Measurements from ENCODE around the gene COBLL1. TPM values are rescaled to one million over a fixed set of nuclear protein-coding genes. Genes with fewer than 3 reads are reported as not detected.

The COBLL1 gene
- total RNA-seq, 1 donor from 2014 or later, result 119 TPM

DNA sequence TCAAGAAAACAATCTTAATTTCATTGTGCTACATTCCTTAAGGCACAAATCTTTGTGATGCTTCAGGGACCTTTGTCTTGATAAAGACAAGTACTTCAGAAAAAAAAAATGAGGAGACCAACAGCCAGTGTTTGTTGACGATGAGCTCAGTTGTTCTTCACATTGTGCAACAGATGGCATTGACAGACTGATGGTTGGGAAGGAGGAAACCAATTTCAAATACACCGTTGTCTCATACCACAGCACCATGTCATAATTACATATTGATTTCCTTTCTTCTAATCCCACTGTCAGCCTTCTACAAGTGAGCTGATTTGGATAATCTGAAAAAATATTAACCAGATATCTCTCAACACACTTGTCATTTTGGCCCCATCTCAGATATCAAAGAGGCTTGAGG lies 166.6 kb downstream of the COBLL1 start:
- intact Hi-C loops (cut with DNase I), result no loop called here
- ATAC-seq, result no peak
- DNase-seq (ENCODE audit: low spot score), result no peak

DNA sequence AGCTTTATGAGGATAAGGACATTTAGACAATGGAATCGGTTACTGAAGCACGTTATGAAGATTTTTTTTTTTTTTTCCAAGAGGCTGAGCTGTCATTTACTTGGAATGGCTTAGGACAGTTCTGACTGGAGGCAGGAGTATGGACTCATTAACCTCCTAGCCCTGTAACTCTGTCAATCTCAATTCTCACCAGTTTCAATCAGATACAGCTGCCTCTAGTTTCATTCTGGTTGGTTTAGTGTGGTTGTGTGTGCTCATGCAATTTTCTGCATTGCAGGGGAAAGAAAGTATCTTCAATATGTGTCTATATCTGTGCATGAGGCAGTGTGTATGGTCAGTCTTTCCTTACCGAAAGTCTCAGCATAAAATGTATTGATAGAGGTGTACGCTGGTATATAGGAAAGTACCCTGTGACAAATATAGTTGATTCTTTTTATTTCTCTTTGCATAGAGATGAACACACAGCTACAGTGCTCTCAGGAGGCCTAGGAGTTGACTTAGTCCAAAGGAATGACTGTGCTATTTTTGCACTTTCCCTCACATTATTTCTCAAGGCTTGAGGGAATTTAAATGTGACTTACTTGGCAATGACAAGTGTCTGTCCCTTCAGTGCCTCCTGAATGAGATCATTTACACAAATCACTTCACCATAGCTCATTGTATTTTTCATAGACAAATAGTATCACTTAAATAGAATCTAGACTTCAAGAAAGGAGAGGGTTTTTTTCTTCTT lies 169.8 kb downstream of the COBLL1 start:
- ATAC-seq (no peak), DNase-seq (ENCODE audit: low spot score) (no peak)
- intact Hi-C loops (cut with DNase I), result no loop called here

DNA sequence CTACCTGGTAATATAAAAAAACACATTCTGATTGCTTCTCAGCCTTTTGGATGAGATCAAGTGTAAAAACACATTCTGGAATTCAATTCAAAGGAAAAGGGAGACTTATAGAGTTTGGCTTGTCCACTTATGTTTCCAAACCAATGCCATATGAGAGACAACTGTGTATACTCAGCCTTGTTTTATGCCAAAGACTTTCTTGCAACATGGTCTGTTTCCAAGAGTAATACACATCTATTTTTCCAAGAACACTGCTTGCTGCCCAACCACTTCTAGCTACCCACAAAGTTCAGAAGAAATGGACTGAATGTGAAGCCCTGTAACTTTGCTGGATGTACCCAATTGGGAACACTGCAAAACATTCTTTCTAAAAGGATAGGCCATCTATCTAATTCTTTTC lies 172.3 kb downstream of the COBLL1 start:
- intact Hi-C loops (cut with DNase I), result no loop called here
- no peak for ATAC-seq
- no peak for DNase-seq (ENCODE audit: low spot score)

DNA sequence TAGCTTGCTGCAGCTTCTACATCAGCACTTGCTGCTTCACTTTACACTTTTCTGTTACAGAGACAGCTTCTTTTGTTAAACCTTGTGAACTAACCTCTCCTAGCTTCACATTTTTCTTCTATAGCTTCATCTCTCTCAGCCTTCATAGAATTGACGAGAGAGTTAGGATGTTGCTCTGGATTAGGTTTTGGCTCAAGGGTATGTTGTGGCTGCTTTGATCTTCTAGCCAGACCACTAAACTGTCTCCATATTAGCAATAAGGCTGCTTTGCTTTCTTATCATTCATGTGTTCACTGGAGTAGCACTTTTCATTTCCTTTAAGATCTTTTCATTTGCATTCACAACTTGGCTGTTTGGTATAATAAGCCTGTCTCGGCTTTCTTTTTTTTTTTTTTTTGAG lies 174.1 kb downstream of the COBLL1 start:
- intact Hi-C loops (cut with DNase I), result no loop called here
- ATAC-seq, result no peak
- no peak for DNase-seq (ENCODE audit: low spot score)

DNA sequence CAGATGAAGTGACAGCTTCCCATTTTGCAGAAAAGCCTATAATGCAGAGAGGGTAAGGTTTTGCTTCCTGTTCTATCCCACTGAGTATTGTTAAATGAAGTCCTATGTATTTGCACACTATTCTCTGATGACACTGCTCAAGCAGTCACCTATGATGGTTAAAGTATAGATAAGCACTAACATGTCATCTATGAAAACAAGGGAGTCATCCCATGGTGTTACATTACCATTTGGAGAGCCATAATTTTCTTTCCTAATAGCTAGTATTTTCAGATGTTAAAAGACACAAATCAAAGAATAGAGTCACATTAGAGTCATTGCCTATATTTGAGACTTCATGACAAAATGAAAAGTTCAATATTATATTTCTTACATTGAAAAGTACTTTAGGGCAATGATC lies 177.6 kb downstream of the COBLL1 start:
- intact Hi-C loops (cut with DNase I), result no loop called here
- DNase-seq (ENCODE audit: low spot score), result no peak
- ATAC-seq, result no peak

DNA sequence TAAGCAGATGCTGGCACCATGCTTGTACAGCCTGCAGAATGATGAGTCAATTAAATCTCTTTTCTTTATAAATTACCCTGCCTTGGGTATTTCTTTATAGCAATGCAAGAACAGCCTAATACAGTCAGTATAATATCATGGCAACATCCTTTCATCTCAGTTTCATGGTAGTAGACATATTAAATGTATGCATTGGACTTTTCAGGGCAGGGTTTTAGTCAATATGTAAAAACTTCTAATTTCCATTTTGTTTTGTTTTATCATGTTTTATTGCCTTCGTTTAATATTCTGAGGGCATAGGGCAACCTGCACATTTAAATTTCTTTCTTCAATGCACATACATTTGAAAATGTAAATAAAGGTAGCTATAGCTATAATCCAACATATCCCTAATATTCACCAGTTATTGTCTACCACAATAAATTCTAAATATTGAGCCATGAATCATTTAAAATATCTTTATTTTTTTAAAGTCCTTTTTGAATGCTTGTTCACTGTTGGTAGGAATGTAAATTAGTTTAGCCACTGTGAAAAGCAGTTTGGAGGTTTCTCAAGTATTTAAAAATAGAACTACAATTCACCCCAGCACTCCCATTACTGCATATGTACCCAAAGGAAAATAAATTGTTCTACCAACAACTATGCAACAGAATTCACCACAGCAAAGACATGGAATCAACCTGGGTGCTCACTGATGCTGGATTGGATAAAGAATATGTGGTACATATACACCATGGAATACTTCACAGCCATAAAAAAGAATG lies 178.6 kb downstream of the COBLL1 start:
- intact Hi-C loops (cut with DNase I), result no loop called here
- DNase-seq (ENCODE audit: low spot score) (no peak), ATAC-seq (no peak)

DNA sequence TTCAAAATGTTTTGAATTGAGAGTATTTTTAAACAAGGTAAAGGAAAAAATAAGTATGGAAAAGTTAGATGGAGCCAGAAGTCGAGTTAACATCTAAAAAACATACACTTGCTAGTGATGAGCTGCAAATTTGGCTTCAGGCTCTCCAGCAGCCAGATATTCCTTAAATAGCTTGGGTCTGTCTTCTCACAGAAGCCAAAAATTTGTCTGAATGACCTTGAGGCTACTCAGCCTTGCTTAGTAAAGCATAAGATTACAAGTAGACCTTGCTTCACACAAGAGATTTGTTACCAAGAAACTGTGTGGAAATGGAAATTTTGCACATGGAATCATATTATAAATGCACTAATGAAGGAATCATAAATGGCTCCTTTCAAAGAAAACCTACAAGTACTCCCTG lies 179.6 kb downstream of the COBLL1 start:
- ATAC-seq (no peak), DNase-seq (ENCODE audit: low spot score) (no peak)
- intact Hi-C loops (cut with DNase I), result no loop called here

DNA sequence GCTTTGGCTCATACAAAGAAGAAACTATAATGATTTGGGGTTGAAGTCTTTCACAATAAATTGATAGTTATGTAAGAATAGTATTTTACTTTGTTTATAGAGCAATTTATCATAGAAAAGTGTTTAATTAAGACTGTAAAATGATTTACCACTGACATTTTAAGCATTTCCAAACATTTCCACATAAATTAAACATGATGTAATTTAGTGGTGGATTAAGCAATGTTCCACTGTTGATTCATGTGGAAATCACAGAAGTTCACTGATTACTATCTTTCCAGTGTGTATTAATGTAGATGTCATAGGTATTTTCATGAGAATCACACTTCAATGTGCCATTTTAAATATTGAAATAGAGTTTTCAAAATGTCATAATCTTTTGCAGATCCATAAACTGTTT lies 180.3 kb downstream of the COBLL1 start:
- no peak for ATAC-seq
- no peak for DNase-seq (ENCODE audit: low spot score)
- intact Hi-C loops (cut with DNase I), result no loop called here

DNA sequence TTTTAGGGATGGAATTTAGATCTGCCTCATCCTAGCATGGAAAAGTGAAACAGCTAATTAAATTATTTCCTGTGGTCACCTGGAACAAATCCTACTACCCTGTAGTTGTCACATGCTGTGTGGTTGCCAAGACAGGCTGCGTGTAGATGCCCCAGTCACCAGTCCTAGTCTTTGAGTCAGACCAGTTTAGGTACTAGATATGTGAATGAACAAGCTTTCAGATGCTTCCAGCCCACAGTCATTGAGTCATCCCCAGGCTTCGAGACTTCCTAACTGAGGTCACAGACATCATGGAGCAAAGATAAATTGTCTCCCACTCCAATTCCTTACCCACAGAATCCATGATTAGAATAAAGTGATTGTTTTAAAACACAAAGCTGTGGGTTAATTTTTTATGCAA lies 184.5 kb downstream of the COBLL1 start:
- DNase-seq (ENCODE audit: low spot score), result no peak
- ATAC-seq, result no peak
- intact Hi-C loops (cut with DNase I), result no loop called here

DNA sequence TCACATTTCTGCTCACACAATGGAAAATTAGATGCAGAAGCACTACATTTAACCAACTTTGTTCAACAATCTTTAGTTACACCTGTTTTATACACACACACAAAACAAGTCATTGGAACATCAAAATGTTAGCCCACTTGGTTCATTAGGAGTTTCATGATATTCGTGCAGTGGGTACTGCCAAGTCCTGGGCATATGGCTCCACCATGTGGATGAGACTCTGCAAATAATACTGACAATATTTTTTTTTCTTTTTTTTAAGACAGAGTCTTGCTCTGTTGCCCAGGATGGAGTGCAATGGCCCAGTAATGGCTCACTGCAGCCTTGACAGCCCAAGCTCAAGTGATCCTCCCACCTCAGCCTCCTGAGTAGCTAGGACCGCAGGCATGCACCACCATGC lies 185.9 kb downstream of the COBLL1 start:
- DNase-seq (ENCODE audit: low spot score), result no peak
- intact Hi-C loops (cut with DNase I), result no loop called here
- ATAC-seq, result no peak

DNA sequence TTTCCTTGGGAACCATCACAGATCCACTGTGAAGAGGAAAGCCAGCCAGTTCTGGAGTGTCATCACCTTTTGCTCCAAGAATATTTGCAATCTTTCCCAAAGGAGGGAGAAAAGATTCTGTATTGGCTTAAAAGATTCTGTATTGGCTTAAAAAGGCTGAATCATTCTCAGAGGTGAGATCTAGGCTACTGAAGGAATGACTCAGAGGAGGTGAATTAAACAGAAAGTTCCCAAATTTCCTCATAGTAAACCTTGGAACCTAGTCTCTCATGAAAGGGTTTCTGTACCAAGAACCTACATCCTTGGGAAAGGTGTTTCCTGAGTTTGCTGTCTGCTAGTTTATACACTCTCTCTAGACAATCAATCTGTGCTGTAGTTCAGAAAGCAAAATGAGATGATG lies 186.3 kb downstream of the COBLL1 start:
- intact Hi-C loops (cut with DNase I), result no loop called here
- DNase-seq (ENCODE audit: low spot score) (no peak), ATAC-seq (no peak)

DNA sequence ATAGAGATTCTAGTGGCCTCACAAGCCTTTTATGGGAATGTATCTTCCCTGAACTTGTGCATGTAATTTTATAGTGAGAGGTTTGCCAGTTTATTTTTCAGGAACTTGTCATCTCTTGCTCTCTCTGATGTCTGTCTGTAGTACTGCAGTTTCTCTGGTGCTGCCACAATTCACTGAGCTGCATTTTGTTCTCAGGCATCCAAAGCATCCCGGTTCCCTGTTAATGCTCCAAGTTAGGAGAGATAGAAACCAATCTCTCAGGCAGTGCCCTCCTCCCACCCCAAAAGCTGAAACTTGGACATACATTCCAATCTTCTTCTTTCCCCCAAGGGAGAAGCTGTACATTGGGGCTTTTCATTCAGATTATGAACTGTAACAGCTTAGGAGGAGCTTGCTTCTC lies 190.3 kb downstream of the COBLL1 start:
- intact Hi-C loops (cut with DNase I), result no loop called here
- DNase-seq (ENCODE audit: low spot score) (no peak), ATAC-seq (no peak)

DNA sequence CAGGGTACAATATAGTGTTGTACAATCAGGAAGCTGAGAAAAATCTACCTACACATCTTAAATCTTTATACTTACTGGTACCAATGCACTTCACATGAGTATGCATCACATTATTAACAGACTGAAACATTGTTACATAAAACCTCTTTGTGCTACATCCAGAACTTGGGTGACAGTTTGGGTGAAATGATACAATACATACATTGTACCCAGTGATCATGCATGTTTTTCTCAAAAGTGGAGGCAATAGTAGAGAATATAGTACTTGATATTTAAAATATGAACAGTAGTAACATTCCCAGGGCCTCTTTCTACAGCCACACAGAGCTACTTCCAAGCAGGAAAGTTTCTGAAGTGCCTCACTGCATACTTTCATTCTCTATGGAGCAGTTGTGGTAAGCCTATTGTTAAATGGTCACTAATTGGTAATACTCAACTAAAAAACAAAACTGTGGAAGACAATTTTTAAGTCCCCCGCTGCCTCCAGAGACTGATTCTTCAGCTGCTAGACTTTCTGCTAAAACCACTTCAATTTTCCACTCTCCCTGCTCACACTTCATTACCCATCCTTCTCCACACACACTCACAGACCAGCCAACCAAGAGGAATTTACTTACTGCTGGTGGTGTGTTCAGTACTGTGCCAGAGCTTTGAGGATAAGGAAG lies 197.5 kb downstream of the COBLL1 start:
- DNase-seq (ENCODE audit: low spot score) (no peak), ATAC-seq (no peak)
- intact Hi-C loops (cut with DNase I), result no loop called here

DNA sequence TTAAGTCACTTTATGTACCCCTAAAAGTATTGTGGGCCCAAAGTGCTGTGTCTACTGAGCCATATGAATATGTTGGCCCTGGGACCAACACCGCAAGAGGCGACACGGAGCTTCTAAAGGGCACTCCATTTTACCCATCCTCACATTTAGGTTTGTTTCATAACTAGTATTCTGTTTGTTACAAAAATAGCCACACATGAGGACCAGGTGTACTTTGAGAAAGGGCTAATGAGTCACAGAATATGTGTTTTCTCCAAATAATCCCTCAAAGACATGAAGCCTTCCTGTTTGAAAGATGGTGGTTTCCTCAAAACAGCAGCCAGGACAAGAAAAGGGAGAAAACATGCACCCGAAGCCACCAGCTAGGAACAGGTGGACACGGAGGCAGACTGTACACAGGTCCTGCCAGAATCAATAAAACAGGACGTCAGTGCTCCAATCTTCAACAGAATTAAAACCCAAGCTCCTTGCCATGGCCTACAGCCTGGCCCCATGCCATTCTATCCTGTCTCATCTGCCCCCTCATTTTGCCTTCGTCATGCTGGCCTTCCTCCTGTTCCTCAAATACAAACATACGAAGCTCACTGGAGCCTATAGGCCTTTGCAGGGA lies 198.6 kb downstream of the COBLL1 start:
- ATAC-seq (no peak), DNase-seq (ENCODE audit: low spot score) (no peak)
- intact Hi-C loops (cut with DNase I), result no loop called here

DNA sequence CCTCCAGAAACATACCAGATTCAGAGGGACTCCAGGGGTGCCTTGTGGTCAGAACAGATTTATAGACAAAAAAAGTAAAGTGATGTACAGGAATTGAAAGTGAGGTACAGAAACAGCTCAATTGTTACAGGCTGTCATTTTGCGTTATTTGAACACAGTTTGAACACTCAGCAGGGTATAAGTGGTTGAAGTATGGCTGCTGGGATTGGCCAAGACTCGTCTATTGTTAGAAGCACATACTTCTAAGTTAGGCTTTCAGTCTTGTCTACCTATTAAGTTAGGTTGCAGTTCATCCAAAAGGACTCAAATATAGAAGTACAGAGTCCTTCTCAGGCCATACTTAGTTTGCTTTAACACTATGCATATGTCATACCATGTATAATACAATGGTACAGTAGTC lies 199.4 kb downstream of the COBLL1 start:
- ATAC-seq, result no peak
- intact Hi-C loops (cut with DNase I), result no loop called here

More for the DNA sequence above, 199.4 kb downstream of the COBLL1 start:
- no peak for DNase-seq (ENCODE audit: low spot score)

Other genes with a start within 250 kb of the COBLL1 start
- gene GRB14, start 220.3 kb downstream of the COBLL1 start, total RNA-seq, result 20.2 TPM
- gene SLC38A11, start 113.7 kb upstream of the COBLL1 start, total RNA-seq, result 1.2 TPM